Activated B cell treated with CpG ODN at 0.5 μM for 24 hours (primary cell): Measurements from ENCODE around the gene KCNK3. TPM values are rescaled to one million over a fixed set of nuclear protein-coding genes. Genes with fewer than 3 reads are reported as not detected.

Experiments used
- ATAC-seq: fragments of 200-7000 bp; cut with Tn5 transposase; one replicate; pipeline ENCODE4 v1.10.0; 2021; ENCODE audit warnings: low read depth, mild to moderate bottlenecking, moderate library complexity
- CTCF ChIA-PET: fragments of 350-600 bp; sonication (Branson Sonifier 250); formaldehyde crosslinking; loops from one replicate; lab custom pipeline; 2021; ENCODE audit warnings: antibody characterized with exemption; lab: Charles Lee
- POLR2A ChIA-PET: fragments of 350-600 bp; sonication (Branson Sonifier 250); formaldehyde crosslinking; loops from one replicate; lab custom pipeline; 2021; ENCODE audit warnings: antibody characterized with exemption; lab: Charles Lee
- DNase-seq: peaks from one replicate; pipeline ENCODE4 v3.0.0; 2022
- H3K27ac Mint-ChIP-seq: one replicate; pipeline ENCODE4 v1.8.0; 2020; ENCODE audit warnings: mixed read lengths
- H3K27me3 Mint-ChIP-seq: one replicate; pipeline ENCODE4 v1.8.0; 2021; ENCODE audit warnings: mixed read lengths
- H3K36me3 Mint-ChIP-seq: one replicate; pipeline ENCODE4 v1.8.0; 2021; ENCODE audit warnings: low read depth, mixed read lengths
- H3K4me1 Mint-ChIP-seq: one replicate; pipeline ENCODE4 v1.8.0; 2021; ENCODE audit warnings: mixed read lengths
- H3K4me3 Mint-ChIP-seq: one replicate; pipeline ENCODE4 v1.8.0; 2020; ENCODE audit warnings: mild to moderate bottlenecking, mixed read lengths
- H3K9me3 Mint-ChIP-seq: one replicate; pipeline ENCODE4 v1.8.0; 2020; ENCODE audit warnings: mixed read lengths
- intact Hi-C: fragments of 100-400 bp; cut with micrococcal nuclease; formaldehyde crosslinking; loops from one replicate; pipeline ENCODE4 v1.15.1; 2024
- total RNA-seq: library from RNA; stranded (reverse); gene quantifications from 2 replicates; pipeline ENCODE4 v1.2.3, GENCODE V29; 2022
- TF ChIP-seq, protein P1 (sequence below): fragments of 200-600 bp; IDR thresholded peaks from one replicate; pipeline ENCODE4 v1.8.0; 2022; ENCODE audit warnings: antibody characterized with exemption, mild to moderate bottlenecking

KCNK3 gene
- total RNA-seq, 1 donor from 2014 or later: not detected

DNA sequence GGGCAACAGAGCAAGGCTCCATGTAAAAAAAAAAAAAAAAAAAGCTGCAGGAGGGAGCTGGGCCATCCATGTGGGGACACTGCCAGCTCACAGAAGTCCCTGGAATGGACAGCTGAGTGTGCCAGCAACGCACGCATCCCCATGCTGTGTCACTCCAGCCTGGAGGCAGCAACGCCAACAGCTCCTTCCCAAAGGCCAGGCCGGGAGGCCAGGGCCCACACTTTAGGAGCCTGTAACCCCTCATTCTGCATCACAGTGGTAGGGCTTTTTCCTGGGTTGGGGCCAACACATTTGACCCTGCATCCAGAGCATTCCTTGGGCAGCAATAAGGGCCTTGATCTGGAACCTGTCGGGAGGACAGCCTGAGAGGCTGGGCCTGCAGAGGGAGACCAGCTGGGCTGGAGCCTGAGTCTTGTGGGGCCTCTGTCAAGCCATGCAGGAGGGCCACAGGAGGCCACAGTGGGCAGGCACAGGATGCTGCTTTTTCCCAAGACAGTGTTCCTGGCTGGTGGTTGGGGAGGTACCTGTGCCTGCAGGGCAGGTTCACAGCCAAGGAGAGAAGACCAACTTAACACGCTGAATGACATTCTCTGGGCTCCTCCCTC, 16.8 kb upstream of the KCNK3 start:
- ATAC-seq: no peak
- no peak overlapping the region for H3K27ac Mint-ChIP-seq

DNA sequence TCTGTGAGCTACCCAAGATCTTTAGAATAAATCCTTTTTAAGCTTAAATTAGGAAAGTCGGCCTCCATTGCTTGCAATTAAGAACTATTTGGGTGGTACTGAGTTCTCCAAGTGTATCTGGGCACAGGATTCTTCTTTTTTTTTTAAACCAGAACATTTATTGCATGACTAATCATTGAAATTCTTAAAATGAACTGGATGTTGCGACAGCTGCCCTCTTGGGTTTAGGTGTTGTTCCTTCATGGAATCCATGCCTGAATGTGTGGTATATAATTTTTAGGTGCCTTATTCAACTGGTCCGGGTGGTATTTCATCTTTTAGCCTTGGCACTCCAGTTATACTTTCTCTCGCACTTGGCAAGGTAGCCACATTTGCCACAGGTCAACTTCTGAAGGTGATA, 14.5 kb upstream of the KCNK3 start:
- intact Hi-C loops: no loop called here
- H3K9me3 Mint-ChIP-seq: peaks cover 2% of the 10 kb centered on the region
- TF ChIP-seq, protein P1, sequence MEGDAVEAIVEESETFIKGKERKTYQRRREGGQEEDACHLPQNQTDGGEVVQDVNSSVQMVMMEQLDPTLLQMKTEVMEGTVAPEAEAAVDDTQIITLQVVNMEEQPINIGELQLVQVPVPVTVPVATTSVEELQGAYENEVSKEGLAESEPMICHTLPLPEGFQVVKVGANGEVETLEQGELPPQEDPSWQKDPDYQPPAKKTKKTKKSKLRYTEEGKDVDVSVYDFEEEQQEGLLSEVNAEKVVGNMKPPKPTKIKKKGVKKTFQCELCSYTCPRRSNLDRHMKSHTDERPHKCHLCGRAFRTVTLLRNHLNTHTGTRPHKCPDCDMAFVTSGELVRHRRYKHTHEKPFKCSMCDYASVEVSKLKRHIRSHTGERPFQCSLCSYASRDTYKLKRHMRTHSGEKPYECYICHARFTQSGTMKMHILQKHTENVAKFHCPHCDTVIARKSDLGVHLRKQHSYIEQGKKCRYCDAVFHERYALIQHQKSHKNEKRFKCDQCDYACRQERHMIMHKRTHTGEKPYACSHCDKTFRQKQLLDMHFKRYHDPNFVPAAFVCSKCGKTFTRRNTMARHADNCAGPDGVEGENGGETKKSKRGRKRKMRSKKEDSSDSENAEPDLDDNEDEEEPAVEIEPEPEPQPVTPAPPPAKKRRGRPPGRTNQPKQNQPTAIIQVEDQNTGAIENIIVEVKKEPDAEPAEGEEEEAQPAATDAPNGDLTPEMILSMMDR: no peak
- POLR2A ChIA-PET: no interaction called here
- H3K27me3 Mint-ChIP-seq: peaks cover 23% of the 10 kb centered on the region
- ATAC-seq: no peak
- no peak overlapping the region for H3K27ac Mint-ChIP-seq
- DNase-seq: no peak
- no peaks in the 10 kb centered on the region for H3K36me3 Mint-ChIP-seq
- CTCF ChIA-PET: no interaction called here
- no peaks in the 10 kb centered on the region for H3K4me1 Mint-ChIP-seq
- H3K4me3 Mint-ChIP-seq: no peak overlapping the region

More for the DNA sequence above, 16.8 kb upstream of the KCNK3 start:
- CTCF ChIA-PET: no interaction called here
- POLR2A ChIA-PET: no interaction called here
- H3K4me3 Mint-ChIP-seq: no peak overlapping the region
- no peak for DNase-seq
- H3K9me3 Mint-ChIP-seq: peaks cover 2% of the 10 kb centered on the region
- intact Hi-C loops: no loop called here
- TF ChIP-seq, protein P1: no peak
- no peaks in the 10 kb centered on the region for H3K4me1 Mint-ChIP-seq
- peaks cover 24% of the 10 kb centered on the region for H3K27me3 Mint-ChIP-seq
- no peaks in the 10 kb centered on the region for H3K36me3 Mint-ChIP-seq

DNA sequence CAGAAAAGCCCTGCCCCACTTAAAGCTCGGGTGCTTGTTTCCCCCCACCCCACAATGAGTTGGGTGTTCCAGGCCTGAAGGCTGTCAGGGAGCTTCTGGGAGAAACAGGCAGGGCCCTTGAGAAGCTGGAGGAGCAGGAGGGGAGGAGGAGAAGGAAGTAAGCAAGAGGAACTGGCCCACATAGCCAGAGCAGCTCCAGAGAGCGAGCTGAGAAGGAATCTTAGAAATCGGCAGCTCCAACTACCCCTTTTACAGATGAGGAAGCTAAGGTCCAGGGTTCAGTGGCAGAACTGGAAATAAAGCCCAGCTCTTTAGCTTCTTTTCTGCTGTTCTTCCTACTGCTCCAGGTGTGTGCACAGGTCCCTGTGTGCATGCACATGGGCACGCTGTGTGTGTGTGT, 12.7 kb upstream of the KCNK3 start:
- ChIA-PET CTCF (no interaction called here), POLR2A (no interaction called here)
- no peak for ATAC-seq
- H3K36me3 Mint-ChIP-seq: no peaks in the 10 kb centered on the region
- peaks cover 2% of the 10 kb centered on the region for H3K9me3 Mint-ChIP-seq
- H3K27me3 Mint-ChIP-seq: peaks cover 19% of the 10 kb centered on the region
- no peak overlapping the region for H3K27ac Mint-ChIP-seq
- no peaks in the 10 kb centered on the region for H3K4me1 Mint-ChIP-seq
- intact Hi-C loops: no loop called here
- H3K4me3 Mint-ChIP-seq: no peak overlapping the region
- TF ChIP-seq, protein P1: no peak
- no peak for DNase-seq

DNA sequence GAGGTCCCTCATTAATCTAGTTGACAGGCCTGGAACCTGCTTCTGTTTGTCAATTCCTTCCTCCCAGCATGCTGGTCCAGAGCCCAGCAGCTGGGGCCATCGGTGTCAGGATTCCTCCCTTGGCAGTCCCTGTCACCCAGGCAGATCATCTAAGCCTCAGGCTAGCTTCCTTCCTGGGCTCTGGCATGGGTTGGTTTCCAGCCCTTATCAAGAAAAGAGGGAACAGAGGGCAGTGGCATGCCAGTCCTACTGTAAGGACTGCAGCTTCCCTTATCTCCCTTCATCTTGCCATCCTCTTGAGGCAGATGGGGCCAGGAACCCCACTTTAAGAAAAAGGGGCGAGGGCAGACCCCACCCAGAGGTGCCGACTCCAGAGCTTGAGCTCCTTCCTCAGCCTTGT, 10.9 kb upstream of the KCNK3 start:
- H3K36me3 Mint-ChIP-seq: no peaks in the 10 kb centered on the region
- peaks cover 2% of the 10 kb centered on the region for H3K9me3 Mint-ChIP-seq
- ChIA-PET CTCF (no interaction called here), POLR2A (no interaction called here)
- no peaks in the 10 kb centered on the region for H3K4me1 Mint-ChIP-seq
- TF ChIP-seq, protein P1: no peak
- H3K4me3 Mint-ChIP-seq: no peak overlapping the region
- DNase-seq (no peak), ATAC-seq (no peak)
- intact Hi-C loops: no loop called here
- H3K27ac Mint-ChIP-seq: no peak overlapping the region
- H3K27me3 Mint-ChIP-seq: peaks cover 31% of the 10 kb centered on the region

DNA sequence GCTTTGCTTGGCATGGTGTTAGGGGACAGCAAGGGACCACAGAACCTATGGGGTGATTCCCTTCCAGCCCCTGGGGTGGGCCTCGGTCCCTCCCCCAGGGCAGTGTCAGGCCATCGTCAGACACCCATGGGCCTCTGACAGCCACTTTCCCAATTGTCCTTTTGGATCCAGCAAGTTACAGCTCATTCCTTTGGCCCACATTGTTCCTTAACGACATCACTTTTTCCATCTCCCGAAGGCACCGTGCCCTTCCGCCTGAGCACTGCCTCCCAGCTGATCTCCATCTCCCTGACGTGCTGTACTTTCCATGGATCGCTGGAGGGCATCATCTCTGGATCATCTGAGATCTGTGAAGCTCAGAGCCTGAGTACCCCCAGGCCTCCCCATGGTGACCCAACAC, 10.4 kb upstream of the KCNK3 start:
- Mint-ChIP-seq H3K27me3 (peaks cover 32% of the 10 kb centered on the region), H3K9me3 (peaks cover 1% of the 10 kb centered on the region), H3K27ac (no peak overlapping the region), H3K4me3 (no peak overlapping the region), H3K4me1 (no peaks in the 10 kb centered on the region), H3K36me3 (no peaks in the 10 kb centered on the region)
- TF ChIP-seq, protein P1: no peak
- ChIA-PET CTCF (no interaction called here), POLR2A (no interaction called here)
- no peak for DNase-seq
- intact Hi-C loops: no loop called here
- no peak for ATAC-seq
